Neural progenitor cell (in vitro differentiated cells): ENCODE measurements around the gene LYZL6. TPM values are rescaled to one million over a fixed set of nuclear protein-coding genes. Genes with fewer than 3 reads are reported as not detected.

Experiments
- DNase-seq: peaks from one replicate; pipeline ENCODE4 v3.0.0-alpha.2; 2016; ENCODE audit warnings: low spot score
- H2AFZ ChIP-seq: fragments of 200-600 bp; sonication (generic); replicated peaks from 2 replicates; pipeline ENCODE4 v1.6.1; 2016; ENCODE audit warnings: antibody characterized with exemption
- H3F3A ChIP-seq: fragments of 200-600 bp; sonication (generic); 2 replicates; pipeline ENCODE4 v1.6.1; 2016; ENCODE audit warnings: antibody characterized with exemption, low read depth
- H3K27ac ChIP-seq: fragments of 200-600 bp; sonication (generic); 2 replicates; pipeline ENCODE4 v1.5.1; 2016; ENCODE audit warnings: mild to moderate bottlenecking
- H3K27me3 ChIP-seq: fragments of 200-600 bp; sonication (generic); 2 replicates; pipeline ENCODE4 v1.6.1; 2016; ENCODE audit warnings: mild to moderate bottlenecking, moderate library complexity
- H3K36me3 ChIP-seq: fragments of 200-600 bp; sonication (generic); 2 replicates; pipeline ENCODE4 v1.5.1; 2016
- H3K4me1 ChIP-seq: fragments of 200-600 bp; sonication (generic); 2 replicates; pipeline ENCODE4 v1.6.1; 2016; ENCODE audit warnings: mixed run types
- H3K4me2 ChIP-seq: fragments of 200-600 bp; sonication (generic); 2 replicates; pipeline ENCODE4 v1.6.1; 2016
- H3K4me3 ChIP-seq: fragments of 200-600 bp; sonication (generic); 2 replicates; pipeline ENCODE4 v1.5.1; 2016
- H3K79me2 ChIP-seq: fragments of 200-600 bp; sonication (generic); 2 replicates; pipeline ENCODE4 v1.6.1; 2016; ENCODE audit warnings: low read depth
- H3K9ac ChIP-seq: fragments of 200-600 bp; sonication (generic); 2 replicates; pipeline ENCODE4 v1.6.1; 2016
- H3K9me3 ChIP-seq: fragments of 200-600 bp; sonication (generic); 2 replicates; pipeline ENCODE4 v1.5.1; 2016; ENCODE audit warnings: low read depth
- H4K20me1 ChIP-seq: fragments of 200-600 bp; sonication (generic); 2 replicates; pipeline ENCODE4 v1.6.1; 2016; ENCODE audit warnings: low read depth
- H3K27ac Mint-ChIP-seq: 3 replicates; pipeline ENCODE4 v1.8.0; 2021; ENCODE audit warnings: mixed read lengths
- H3K27me3 Mint-ChIP-seq: 2 replicates; pipeline ENCODE4 v1.8.0; 2022; ENCODE audit warnings: low read depth, mild to moderate bottlenecking, inconsistent platforms, moderate library complexity, mixed read lengths; ENCODE audit not compliant: insufficient read depth
- H3K36me3 Mint-ChIP-seq: 3 replicates; pipeline ENCODE4 v1.8.0; 2021; ENCODE audit warnings: mixed read lengths
- H3K4me1 Mint-ChIP-seq: 3 replicates; pipeline ENCODE4 v1.8.0; 2021; ENCODE audit warnings: mixed read lengths
- H3K4me3 Mint-ChIP-seq: 3 replicates; pipeline ENCODE4 v1.8.0; 2021; ENCODE audit warnings: mild to moderate bottlenecking, moderate library complexity, mixed read lengths
- H3K9me3 Mint-ChIP-seq: 3 replicates; pipeline ENCODE4 v1.8.0; 2020; ENCODE audit warnings: mixed read lengths
- EZH2 ChIP-seq: fragments of 200-600 bp; sonication (generic); IDR thresholded peaks from 2 replicates; pipeline ENCODE4 v1.6.1; 2017; ENCODE audit warnings: antibody characterized with exemption, mild to moderate bottlenecking, moderate library complexity
- EZH2phosphoT487 ChIP-seq: fragments of 200-600 bp; sonication (generic); IDR thresholded peaks from 2 replicates; pipeline ENCODE4 v1.6.1; 2017; ENCODE audit warnings: antibody characterized with exemption
- total RNA-seq: library from RNA; depleted of rRNA; stranded (reverse); fragments of >200 nt; gene quantifications from 2 replicates; pipeline ENCODE4 v1.2.3, GENCODE V29; 2015; ENCODE audit warnings: low replicate concordance
- TF ChIP-seq, protein P1 (sequence below): fragments of 200-600 bp; sonication (generic); IDR thresholded peaks from 2 replicates; pipeline ENCODE4 v1.5.1; 2017; ENCODE audit warnings: antibody characterized with exemption, mild to moderate bottlenecking

Gene LYZL6
- total RNA-seq, 1 donor from 2014 or later: not detected

DNA sequence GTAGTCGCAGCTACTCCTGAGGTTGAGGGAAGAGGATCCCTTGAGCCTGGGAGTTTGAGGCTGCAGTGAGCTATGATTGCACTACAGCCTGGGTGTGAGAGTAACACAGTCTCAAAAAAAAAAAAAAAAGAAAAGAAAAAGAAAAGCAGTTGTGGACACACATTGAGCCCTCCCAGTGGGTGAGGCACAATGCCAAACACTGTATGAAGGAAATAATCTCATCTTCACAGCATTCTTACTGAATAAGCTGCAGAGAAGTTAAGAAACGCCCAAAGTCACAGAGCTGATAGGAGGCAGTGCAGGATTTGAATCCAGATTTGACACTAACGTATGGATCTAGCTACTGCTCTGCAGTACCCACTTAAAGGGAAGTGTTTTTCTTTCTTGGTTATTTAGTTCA lies 5.9 kb upstream of the LYZL6 start:
- H3K36me3 Mint-ChIP-seq: no peaks in the 10 kb centered on the region
- no peak overlapping the region for H2AFZ ChIP-seq
- TF ChIP-seq EZH2phosphoT487: no peak
- no peak for TF ChIP-seq EZH2
- TF ChIP-seq, protein P1, sequence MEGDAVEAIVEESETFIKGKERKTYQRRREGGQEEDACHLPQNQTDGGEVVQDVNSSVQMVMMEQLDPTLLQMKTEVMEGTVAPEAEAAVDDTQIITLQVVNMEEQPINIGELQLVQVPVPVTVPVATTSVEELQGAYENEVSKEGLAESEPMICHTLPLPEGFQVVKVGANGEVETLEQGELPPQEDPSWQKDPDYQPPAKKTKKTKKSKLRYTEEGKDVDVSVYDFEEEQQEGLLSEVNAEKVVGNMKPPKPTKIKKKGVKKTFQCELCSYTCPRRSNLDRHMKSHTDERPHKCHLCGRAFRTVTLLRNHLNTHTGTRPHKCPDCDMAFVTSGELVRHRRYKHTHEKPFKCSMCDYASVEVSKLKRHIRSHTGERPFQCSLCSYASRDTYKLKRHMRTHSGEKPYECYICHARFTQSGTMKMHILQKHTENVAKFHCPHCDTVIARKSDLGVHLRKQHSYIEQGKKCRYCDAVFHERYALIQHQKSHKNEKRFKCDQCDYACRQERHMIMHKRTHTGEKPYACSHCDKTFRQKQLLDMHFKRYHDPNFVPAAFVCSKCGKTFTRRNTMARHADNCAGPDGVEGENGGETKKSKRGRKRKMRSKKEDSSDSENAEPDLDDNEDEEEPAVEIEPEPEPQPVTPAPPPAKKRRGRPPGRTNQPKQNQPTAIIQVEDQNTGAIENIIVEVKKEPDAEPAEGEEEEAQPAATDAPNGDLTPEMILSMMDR: no peak

DNA sequence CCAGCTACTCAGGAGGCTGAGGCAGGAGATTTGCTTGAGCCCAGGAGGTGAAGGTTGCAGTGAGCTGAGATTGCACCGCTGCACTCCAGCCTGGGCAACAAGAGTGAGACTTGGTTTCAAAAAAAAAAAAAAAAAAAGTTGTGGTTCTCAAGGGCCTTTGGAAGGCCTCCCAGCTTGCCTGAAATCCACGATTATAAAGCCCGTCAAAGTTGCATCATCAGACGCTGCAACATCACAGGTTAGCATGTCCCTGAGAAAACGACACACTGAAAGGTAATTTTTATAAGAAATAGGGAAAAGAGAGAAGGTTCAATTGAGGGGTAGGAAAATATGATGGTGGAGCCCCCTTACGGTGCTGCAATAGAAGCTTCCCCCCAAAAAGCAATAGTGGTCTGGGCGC lies 4.6 kb upstream of the LYZL6 start:
- no peaks in the 10 kb centered on the region for H3K9me3 Mint-ChIP-seq
- H3K27me3 Mint-ChIP-seq: peaks cover 4% of the 10 kb centered on the region
- H3K4me2 ChIP-seq: no peak overlapping the region
- TF ChIP-seq, protein P1: no peak
- no peak for TF ChIP-seq EZH2phosphoT487
- DNase-seq: no peak
- no peaks in the 10 kb centered on the region for H3K4me1 Mint-ChIP-seq
- no peak overlapping the region for H3K4me3 ChIP-seq
- no peaks in the 10 kb centered on the region for H3F3A ChIP-seq
- no peaks in the 10 kb centered on the region for H3K27me3 ChIP-seq
- H3K4me3 Mint-ChIP-seq: no peak overlapping the region
- no peaks in the 10 kb centered on the region for H4K20me1 ChIP-seq
- H3K9me3 ChIP-seq: no peaks in the 10 kb centered on the region
- H3K36me3 Mint-ChIP-seq: no peaks in the 10 kb centered on the region
- no peak overlapping the region for H2AFZ ChIP-seq
- H3K4me1 ChIP-seq: no peaks in the 10 kb centered on the region
- no peaks in the 10 kb centered on the region for H3K36me3 ChIP-seq
- H3K27ac Mint-ChIP-seq: no peak overlapping the region
- H3K27ac ChIP-seq: no peak overlapping the region
- no peaks in the 10 kb centered on the region for H3K79me2 ChIP-seq
- H3K9ac ChIP-seq: no peak overlapping the region

More for the DNA sequence above, 5.9 kb upstream of the LYZL6 start:
- H3K9me3 ChIP-seq: no peaks in the 10 kb centered on the region
- peaks cover 10% of the 10 kb centered on the region for H3K4me1 ChIP-seq
- DNase-seq: no peak
- Mint-ChIP-seq H3K4me1 (peaks cover 6% of the 10 kb centered on the region), H3K27me3 (peaks cover 2% of the 10 kb centered on the region), H3K4me3 (no peak overlapping the region), H3K9me3 (no peaks in the 10 kb centered on the region), H3K27ac (no peak overlapping the region)
- H3K36me3 ChIP-seq: no peaks in the 10 kb centered on the region
- H3K27ac ChIP-seq: no peak overlapping the region
- H4K20me1 ChIP-seq: no peaks in the 10 kb centered on the region
- no peak overlapping the region for H3K4me2 ChIP-seq
- no peaks in the 10 kb centered on the region for H3K79me2 ChIP-seq
- no peaks in the 10 kb centered on the region for H3K27me3 ChIP-seq
- no peak overlapping the region for H3K4me3 ChIP-seq
- H3K9ac ChIP-seq: no peak overlapping the region
- no peaks in the 10 kb centered on the region for H3F3A ChIP-seq

DNA sequence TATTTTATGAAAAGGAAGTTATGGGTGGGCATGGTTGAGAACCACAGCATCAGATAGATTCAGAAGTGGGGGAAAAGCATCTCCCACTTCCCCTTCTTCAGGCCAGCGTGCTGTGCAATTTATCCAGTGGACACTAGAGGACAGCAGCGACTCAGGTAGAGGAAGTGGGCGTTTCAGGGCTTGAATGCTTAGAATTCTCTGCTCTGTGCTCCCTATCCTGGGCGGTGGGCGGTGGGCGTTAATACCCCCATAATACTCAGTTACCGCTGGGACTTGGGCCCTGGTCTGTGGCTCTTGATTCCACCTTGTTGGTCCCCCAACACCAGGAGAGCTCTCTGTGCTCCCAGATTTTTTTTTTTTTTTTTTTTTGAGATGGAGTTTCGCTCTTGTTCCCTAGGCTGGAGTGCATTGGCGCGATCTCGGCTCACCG lies 3.7 kb upstream of the LYZL6 start:
- H4K20me1 ChIP-seq: no peaks in the 10 kb centered on the region
- peaks cover 4% of the 10 kb centered on the region for H3K27me3 Mint-ChIP-seq
- H3K4me2 ChIP-seq: no peak overlapping the region
- no peak for TF ChIP-seq EZH2phosphoT487
- TF ChIP-seq, protein P1: peak; percentile 83
- H3K4me1 ChIP-seq: no peaks in the 10 kb centered on the region
- no peaks in the 10 kb centered on the region for H3K9me3 ChIP-seq
- peak overlapping the region; percentile 65 for H2AFZ ChIP-seq
- no peaks in the 10 kb centered on the region for H3K36me3 Mint-ChIP-seq
- no peaks in the 10 kb centered on the region for H3K36me3 ChIP-seq
- no peaks in the 10 kb centered on the region for H3F3A ChIP-seq
- no peaks in the 10 kb centered on the region for H3K79me2 ChIP-seq
- no peak overlapping the region for H3K27ac Mint-ChIP-seq
- no peaks in the 10 kb centered on the region for H3K4me1 Mint-ChIP-seq
- no peak overlapping the region for H3K27ac ChIP-seq
- no peaks in the 10 kb centered on the region for H3K9me3 Mint-ChIP-seq
- H3K9ac ChIP-seq: no peak overlapping the region
- peak; percentile 81 for DNase-seq
- no peak overlapping the region for H3K4me3 ChIP-seq
- no peak overlapping the region for H3K4me3 Mint-ChIP-seq
- H3K27me3 ChIP-seq: no peaks in the 10 kb centered on the region

DNA sequence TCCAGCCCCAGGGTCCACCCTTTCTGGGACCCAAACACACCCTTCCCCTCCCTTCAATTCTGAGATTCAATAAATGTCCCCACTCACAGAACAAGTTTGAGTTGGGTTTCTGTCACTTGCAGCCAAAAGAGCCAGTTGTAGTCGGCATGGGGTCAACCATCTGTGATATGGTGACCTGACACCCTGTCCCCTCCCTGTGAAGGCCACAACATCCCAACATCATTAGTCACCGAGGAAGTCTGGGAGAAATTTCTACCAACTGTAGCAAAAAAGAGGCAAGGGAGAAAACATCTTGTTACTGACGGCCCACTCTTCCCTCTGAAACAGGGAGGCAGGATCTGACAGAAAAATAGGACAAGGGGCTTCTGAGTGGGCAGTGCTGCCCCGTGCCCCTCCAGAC lies 638 bp upstream of the LYZL6 start:
- H3K9ac ChIP-seq: no peak overlapping the region
- no peaks in the 10 kb centered on the region for H3K9me3 Mint-ChIP-seq
- H3K27ac ChIP-seq: no peak overlapping the region
- no peak overlapping the region for H3K4me3 Mint-ChIP-seq
- H3K27ac Mint-ChIP-seq: peak overlapping the region; percentile 18
- no peak overlapping the region for H3K4me3 ChIP-seq
- H3K36me3 Mint-ChIP-seq: no peaks in the 10 kb centered on the region
- H2AFZ ChIP-seq: no peak overlapping the region
- no peaks in the 10 kb centered on the region for H3K4me1 ChIP-seq
- H3K4me1 Mint-ChIP-seq: no peaks in the 10 kb centered on the region
- TF ChIP-seq EZH2: no peak
- no peak for TF ChIP-seq EZH2phosphoT487
- TF ChIP-seq, protein P1: no peak
- H3K36me3 ChIP-seq: no peaks in the 10 kb centered on the region
- peaks cover 4% of the 10 kb centered on the region for H3K27me3 Mint-ChIP-seq
- H3K4me2 ChIP-seq: no peak overlapping the region
- no peaks in the 10 kb centered on the region for H3K27me3 ChIP-seq
- DNase-seq: no peak
- no peaks in the 10 kb centered on the region for H4K20me1 ChIP-seq
- H3K9me3 ChIP-seq: no peaks in the 10 kb centered on the region
- H3F3A ChIP-seq: no peaks in the 10 kb centered on the region
- no peaks in the 10 kb centered on the region for H3K79me2 ChIP-seq
